HG03378 (cell line): ENCODE results near the gene MAP4.
"Not testable (repeated sequence)": the region's sequence is repeated elsewhere in the genome, so short reads cannot be mapped to it uniquely, and the experiment has no call there.

Source experiments
- ATAC-seq: cut with Tn5 transposase; IDR thresholded peaks from one replicate; pipeline ENCODE4 v1.9.1; 2021; ENCODE audit warnings: mild to moderate bottlenecking, moderate library complexity; ENCODE audit not compliant: unreplicated experiment

Gene MAP4, protein sequence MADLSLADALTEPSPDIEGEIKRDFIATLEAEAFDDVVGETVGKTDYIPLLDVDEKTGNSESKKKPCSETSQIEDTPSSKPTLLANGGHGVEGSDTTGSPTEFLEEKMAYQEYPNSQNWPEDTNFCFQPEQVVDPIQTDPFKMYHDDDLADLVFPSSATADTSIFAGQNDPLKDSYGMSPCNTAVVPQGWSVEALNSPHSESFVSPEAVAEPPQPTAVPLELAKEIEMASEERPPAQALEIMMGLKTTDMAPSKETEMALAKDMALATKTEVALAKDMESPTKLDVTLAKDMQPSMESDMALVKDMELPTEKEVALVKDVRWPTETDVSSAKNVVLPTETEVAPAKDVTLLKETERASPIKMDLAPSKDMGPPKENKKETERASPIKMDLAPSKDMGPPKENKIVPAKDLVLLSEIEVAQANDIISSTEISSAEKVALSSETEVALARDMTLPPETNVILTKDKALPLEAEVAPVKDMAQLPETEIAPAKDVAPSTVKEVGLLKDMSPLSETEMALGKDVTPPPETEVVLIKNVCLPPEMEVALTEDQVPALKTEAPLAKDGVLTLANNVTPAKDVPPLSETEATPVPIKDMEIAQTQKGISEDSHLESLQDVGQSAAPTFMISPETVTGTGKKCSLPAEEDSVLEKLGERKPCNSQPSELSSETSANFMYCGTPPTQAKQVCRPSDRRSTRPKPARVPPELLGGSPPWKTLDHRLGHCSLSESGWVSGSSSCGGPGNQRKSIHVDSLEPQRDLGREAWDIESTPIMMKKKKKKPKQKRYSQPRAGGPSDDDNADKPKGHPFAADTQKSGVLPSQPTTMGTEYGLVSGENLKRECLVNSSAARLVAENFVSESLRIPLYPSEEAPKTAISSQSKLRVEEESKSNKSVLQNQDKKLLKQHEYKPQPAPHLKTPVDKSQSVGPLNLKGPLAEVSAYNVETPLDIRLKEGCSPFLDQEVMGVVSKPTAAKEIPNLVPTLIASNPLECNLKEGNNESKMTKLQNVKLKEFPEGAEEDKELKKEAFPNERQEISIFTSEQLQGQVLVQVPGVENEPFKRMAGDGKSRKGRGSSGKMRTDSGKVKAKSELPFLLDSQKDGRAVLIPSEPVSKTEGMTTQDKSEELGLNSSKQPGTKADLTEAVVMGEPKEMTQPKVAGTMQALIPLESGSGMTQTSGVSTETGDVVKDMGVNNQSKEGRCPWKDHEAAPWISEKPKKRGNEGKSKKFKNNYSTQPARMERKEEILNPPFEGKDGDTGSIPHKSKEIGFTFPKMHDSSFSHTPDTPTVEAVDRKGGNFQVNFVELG (N-terminal part only)

DNA sequence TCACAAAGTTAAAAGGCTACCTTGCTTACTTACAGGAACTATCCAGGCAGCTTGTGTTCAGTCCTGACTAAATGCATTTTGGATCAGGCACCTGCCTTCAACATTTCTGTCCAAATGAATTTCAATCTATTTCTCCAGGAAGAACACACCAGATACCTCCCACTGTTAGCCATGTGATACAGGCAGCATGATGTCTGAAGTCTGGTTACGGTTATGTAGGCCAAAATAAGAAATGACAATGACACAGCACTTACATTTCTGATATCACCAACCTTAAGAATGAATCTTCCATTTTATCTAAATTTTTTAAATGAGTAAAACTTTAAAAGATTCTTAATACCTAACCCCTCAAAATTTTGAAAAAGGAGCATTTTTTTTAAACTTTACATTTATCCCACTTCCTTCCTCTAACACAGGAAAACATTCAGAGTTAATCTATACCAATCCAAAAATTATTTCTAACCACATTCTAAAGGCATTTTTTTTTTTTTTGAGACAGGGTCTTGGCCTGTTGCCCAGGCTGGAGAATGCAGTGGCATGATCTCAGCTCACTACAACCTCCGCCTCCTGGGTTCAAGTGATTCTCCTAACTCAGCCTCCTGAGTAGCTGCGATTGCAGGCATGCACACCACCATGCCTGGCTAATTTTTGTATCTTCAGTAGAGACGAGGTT is at the start of gene MAP4:
MAP4 (minus strand) TSS at position 116 of the 673 bp plus-strand sequence. CDS start 17,556 bp downstream, outside the sequence.
- no peak for ATAC-seq

DNA sequence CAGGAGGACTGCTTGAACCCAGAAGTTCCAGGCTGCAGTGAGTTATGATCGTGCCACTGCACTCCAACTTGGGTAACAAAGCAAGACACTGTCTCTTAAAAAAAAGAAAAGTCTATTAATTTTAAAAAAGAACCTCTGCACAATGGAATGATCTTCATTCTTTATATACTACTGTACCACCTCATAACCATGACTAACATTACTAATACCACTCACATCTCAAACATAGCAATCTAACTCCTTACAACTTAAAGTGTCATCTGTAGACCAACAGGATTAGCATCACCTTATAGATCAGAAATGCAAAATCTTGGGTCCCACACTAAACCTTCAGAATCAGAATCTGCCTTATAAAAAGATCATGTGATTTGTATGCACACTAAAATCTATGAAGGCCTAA is 48.8 kb upstream of the MAP4 start:
- ATAC-seq: no peak

DNA sequence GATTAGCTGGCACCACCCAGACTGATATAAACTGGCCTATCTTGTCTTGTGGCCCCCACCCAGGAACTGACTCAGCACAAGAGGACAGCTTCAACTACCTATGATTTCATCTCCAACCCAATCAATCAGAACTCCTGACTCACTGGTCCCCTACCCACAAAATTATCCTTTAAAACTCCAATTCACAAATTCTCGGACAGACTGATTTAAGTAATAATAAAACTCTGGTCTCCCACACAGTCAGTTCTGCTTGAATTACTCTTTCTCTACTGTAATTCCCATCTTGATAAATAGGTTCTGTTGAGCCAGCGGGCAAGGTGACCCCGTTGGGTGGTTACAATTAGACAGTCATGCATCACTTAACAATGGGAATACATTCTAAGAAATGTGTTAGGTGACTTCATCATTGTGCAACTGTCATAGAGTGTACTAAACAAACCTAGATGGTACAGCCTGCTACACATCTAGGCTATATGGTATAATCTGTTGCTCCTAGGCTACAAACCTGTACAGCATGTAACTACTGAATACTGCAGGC is 48.1 kb upstream of the MAP4 start:
- no peak for ATAC-seq

DNA sequence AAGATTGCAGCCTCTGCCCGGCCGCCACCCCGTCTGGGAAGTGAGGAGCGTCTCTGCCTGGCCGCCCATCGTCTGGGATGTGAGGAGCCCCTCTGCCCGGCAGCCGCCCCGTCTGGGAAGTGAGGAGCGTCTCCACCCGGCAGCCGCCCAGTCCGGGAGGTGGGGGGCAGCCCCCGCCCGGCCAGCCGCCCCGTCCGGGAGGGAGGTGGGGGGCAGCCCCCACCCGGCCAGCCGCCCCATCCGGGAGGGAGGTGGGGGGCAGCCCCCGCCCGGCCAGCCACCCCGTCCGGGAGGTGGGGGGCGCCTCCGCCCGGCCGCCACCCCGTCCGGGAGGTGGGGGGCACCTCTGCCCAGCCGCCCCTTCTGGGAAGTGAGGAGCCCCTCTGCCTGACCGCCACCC is 45.4 kb upstream of the MAP4 start:
- not testable (repeated sequence) for ATAC-seq

DNA sequence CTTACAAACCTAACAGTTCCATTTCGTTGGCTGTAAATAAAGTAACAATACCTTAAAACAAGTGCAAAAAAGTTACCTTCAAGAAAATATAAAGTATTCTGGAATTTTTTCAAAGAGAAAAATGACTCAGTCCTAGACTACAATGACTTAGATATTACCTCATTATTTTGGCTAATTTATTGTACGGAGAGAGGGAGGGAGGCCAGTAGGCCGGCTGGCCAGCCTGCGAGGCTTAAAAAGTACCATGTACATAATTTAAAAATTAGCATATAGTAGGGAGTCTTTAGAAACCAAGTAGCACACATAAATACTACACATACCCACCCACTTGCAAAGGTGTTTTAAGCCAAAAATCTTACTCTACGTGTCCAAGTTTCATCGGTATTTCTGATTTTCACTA is 41.9 kb upstream of the MAP4 start:
- no peak for ATAC-seq

DNA sequence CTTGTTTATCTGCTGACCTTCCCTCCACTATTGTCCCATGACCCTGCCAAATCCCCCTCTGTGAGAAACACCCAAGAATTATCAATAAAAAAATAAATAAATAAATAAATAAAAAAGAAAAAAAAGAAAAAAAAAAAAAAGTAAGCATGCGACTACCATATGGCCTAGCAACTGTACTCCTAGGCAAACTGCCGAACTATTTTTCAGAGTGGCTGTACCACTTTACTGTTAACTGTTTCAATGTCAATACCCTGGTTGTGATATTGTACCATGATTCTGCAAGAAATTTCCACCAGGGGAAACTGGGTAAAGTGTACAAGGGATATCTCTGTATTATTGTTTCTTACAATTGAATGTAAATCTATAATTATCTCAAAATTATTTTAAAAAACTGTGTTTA is 41.3 kb upstream of the MAP4 start:
- ATAC-seq: no peak

DNA sequence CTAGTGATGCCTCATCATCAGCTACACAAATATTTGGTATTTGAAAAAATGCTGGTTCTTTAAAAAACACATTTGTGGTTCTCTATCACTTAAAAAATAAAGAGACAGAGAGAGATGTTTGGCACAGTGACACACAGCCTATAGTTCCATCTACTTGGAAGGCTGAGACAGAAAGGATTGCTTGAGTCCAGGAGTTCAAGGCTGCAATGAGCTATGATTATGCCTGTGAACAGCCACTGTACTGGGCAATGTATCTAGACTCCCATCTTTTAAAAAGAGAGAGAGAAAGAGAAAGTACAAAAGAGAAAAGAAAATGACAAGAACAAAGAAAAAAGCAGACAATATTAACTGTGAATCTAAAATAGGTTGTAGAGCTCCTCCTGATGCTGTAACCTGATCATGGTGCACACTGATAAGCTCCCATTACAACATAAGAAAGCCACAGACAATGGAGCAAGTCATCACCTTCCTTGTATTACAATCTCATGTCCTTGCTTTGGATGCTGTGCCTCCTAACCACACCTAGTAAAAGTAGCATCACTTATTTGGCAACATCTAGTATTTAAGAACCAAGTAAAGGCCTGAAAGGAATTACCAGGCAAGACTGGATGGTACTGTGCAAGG is 31.7 kb upstream of the MAP4 start:
- no peak for ATAC-seq

DNA sequence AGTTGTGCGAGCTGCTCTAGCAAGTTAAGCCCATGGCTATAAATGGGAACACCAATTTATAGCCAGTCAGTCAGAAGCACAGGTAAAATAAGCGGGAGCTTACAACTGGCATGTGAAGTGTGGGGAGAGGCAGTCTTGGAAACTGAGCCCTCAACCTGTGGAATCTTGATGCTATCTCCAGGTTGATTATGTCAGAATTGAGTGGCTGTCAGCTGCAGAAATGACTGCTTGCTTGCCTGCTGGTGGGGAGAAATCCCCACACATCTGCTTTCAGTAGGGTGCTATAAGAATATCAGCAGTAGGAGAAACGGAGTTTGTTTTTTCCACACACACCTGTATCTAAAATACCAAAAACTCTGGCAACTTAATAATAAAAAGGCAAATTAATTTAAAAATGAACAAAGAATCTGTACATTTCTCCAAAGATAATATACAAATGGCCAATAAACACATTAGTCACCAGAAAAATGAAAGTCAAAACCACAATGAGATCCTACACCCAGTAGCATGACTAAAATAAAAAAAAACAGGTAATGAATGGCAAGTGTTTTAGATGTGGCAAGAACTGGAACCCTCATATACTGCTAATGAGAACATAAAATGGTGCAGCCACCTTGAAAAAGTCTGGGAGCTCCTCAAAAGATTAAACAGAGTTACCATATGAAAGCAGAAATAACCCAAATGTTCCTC is 26.0 kb upstream of the MAP4 start:
- ATAC-seq: no peak

DNA sequence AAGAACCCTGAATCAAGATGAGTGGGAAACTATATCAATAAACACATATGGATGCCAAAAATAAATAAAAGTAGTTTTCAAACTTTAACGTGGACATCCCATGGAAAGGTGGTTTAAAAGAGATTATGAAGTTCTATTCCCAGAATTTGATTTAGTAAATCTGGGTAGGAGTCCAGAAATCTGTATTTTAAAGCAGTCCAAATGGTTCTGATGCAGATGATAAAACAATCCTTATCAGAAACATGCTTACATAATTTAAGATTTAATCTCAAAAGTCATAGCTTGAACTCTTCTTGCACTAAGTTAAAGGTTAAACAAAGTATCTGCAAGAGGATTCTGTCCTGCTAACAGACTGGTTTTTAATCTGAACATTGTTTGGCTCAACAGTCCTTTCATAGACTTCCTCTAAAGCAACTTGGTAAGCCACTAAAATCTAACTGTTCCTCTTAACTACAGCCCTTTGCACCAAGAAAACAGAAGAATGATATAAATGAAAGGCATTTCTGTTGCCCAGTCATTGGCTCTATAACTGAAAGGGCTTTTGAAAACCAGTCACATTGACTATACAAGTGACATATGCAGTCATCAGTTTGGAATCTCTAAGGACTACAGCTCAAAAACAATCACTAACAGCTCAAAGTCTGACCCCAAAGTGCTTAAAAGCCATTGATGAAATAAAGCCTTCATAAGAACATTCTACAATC is 23.4 kb upstream of the MAP4 start:
- ATAC-seq: no peak

DNA sequence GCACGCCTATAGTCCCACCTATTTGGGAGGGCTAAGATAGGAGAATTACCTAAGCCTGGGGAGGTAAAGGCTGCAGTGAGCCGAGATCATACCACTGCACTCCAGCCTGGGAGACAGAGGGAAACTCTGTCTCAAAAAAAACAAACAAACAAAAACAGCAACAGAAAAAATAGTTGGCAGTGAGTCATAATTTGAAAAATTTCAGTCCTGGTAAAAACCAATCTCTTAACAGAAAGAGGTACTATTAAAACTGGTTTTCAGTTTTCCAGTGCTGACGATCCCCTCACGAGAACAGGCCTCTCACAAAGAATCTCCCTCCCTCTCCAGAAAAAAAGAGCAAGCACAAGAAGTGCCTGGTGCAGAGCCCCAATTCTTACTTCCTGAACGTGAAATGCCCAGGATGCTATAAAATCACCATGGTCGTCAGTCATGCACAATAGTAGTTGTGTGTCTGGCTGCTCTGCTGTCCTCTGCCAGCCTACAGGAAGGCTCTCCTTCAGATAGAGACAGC is 22.8 kb upstream of the MAP4 start:
- ATAC-seq: no peak

DNA sequence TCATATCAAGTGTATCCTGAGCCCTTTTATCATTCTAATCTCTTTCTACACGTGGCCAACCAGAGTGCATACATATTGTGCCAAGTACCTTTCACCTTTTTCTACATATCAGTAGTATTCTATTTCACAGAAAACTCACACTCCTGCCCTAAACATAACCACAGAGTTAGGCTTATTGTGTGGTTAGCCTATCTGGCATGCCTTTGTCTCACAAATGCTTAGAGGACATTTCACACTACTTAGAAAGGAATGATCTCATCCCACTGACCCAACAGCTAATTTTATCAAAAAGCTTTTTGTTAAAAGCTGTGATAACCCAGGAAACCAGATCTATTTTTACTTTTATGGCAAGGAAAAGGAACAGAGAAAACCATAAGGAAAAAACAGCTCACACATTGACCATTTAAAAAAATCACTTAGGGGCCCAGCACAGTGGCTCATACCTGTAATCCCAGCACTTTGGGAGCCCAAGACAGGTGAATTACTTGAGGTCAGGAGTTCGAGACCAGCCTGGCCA is 17.8 kb upstream of the MAP4 start:
- no peak for ATAC-seq

DNA sequence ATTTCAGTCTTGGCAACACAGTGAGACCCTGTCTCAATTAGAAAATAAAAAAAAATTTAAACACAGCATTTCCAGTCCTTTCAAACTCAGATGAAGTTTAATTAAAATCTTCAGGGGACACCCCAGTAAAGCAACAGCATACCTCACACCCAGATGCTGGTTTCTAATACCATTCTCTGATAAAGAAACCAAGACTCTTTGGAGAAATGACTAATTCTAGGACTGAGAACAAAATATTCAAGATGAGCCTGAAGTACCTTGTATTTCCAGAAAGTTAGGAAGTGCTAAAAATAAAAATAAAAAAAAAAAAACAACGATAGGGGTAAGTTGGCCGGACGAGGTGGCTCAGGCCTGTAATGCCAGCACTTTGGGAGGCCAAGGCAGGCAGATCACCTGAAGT is 14.0 kb upstream of the MAP4 start:
- ATAC-seq: no peak

DNA sequence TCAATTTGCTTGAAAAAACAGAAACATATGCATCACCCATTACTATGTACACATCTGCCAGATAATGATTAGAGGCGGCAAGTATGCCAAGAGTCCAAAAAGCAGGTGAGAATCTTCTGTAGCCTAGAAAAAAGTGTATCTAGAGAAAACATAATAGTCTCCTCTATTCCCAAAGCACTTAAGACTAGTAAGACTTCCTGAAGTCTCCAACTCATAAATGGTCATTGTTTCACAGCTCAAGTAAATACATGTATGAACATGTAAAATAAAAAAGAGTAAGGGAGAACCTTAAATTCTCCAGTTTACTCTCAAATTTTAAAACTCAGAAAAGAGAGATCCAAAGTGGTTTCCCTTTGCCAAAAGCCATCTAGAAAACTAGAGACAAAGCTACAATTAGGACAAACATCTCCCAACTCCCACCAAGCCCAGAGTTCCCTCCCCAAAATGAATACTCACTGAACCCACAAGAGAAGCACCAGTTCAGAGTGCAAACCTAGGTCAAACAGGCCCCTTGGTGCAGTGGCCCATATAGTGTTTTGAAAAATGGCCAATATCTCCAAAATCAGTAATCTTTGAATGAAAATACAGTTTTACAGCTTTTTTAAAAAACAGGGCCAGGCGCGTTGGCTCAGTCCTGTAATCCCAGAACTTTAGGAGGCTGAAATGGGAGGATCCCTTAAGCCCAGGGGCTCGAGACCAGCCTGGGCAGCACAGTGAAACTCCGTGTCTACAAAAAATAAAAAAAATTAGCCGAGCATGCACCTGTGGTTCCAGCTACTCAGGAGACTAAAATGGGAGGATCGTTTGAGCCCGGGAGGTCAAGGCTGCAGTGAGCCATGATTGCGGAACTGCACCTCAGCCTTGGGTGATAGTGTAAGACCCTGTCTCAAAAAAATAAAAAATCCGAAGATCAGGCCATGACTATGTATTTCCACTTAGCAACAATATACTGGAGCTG is 11.0 kb upstream of the MAP4 start:
- ATAC-seq: no peak

DNA sequence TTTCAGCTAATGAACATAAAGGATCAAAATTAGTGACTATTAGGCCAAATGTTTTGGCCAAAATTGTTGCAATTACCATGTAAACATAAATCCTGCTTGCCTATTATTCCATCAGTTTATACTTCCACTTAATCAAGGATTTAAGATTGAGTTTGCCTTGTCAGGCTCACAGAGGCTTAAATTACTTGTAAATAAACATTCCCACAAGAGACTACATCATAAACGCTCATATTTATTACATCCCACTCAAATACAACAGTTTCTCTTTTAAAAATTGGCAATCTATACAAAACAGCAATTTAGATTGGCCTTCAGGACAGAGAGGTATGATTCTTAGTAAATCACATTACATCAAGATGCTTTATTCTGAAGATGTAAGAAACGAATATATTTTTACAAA is 9.9 kb upstream of the MAP4 start:
- no peak for ATAC-seq

DNA sequence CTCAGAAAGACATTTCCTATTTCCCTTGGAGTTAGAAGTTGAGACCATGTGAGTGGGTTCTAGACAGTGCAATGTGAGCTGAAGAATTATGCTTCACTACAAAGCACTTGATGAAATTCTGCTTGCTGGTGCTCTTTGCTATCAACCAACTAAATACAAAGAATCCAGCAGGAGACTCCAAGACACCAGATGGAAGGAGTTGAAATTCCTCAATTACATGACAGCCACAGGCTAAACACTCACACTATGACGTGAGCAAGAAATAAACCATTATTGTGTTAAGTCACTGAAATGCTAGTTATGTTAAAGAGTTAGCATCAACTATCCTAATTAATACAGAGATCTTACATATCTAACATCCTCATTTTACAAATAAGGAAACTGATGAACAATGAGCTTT is 8.2 kb upstream of the MAP4 start:
- ATAC-seq: no peak

DNA sequence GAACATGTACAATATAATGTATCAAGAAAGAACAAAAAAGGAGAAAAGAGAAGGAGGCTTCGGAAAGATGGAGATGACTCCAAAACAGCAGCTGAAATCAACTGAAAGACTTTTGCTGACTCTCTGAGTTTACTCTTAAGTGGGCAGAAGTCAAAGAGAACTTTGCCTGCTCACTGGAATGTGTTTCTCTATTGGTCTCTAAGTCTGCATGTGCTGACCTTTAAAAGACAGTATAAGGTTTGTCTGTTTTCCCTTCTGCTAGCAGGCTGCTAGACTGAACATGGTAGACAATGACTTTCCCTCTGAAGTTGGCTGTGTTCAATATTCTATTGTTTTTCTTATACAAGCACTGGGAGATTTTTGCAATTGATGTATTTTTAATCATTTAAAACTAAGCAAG is 7.2 kb upstream of the MAP4 start:
- ATAC-seq: no peak

DNA sequence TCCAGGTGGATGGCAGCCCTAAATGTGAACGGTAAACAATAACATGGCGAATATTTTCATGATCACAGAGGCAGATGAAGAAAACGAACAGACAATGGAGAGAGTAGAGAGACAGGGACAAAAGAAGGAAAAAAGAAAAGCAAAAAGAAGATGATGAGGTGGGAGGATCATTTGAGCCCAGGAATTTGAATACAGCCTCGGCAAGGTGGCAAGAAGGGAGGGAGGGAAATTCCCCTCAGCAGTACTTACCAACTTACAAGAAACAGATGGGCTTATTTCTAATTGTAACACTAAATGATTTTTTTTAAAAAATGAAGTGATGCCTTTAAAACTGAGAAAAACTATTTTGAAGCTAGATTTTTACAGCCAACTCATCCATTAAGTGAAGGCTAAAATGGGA is 6.0 kb upstream of the MAP4 start:
- no peak for ATAC-seq
